DND-41 (cell line): ENCODE measurements around the gene POTEB.
"Not testable (repeated sequence)": the region's sequence is repeated elsewhere in the genome, so short reads cannot be mapped to it uniquely, and the experiment has no call there.

Experiments
- EZH2 ChIP-seq: IDR thresholded peaks from 3 replicates; pipeline ENCODE4 v1.6.1; 2012; ENCODE audit warnings: borderline replicate concordance, low read depth, mild to moderate bottlenecking, moderate library complexity, low read length, inconsistent platforms; ENCODE audit not compliant: severe bottlenecking
- TF ChIP-seq, protein P1 (sequence below): IDR thresholded peaks from 2 replicates; pipeline ENCODE4 v1.5.1; 2012; ENCODE audit warnings: borderline replicate concordance, low read length, moderate library complexity, mild to moderate bottlenecking; ENCODE audit not compliant: poor library complexity, severe bottlenecking; ENCODE audit errors: extremely low read depth

DNA sequence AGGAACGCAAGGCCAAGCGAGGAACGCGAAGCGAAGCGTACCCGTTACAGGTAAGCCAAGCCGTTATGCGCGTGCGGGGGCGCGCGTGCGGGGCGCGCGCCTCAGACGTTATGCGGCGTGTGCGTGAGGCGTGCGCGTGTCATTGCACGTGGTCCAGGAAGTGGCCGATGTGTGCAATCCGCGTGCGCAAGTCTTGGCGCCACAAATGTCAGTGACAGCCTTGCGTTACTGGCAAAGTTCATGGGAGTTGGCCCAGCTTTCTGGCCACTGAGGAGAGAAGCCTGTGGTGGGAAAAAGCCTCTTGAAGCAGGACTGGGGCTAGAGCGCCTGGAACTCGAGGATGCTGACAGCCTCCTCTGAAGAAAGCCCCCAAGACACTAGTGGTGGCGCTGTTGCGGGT, at the start of gene POTEB:
- TF ChIP-seq, protein P1, sequence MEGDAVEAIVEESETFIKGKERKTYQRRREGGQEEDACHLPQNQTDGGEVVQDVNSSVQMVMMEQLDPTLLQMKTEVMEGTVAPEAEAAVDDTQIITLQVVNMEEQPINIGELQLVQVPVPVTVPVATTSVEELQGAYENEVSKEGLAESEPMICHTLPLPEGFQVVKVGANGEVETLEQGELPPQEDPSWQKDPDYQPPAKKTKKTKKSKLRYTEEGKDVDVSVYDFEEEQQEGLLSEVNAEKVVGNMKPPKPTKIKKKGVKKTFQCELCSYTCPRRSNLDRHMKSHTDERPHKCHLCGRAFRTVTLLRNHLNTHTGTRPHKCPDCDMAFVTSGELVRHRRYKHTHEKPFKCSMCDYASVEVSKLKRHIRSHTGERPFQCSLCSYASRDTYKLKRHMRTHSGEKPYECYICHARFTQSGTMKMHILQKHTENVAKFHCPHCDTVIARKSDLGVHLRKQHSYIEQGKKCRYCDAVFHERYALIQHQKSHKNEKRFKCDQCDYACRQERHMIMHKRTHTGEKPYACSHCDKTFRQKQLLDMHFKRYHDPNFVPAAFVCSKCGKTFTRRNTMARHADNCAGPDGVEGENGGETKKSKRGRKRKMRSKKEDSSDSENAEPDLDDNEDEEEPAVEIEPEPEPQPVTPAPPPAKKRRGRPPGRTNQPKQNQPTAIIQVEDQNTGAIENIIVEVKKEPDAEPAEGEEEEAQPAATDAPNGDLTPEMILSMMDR, result not testable (repeated sequence)
- TF ChIP-seq EZH2, result not testable (repeated sequence)
